HG03066 (cell line): ENCODE data around the gene TMEM150B.

Source experiments
- ATAC-seq: cut with Tn5 transposase; IDR thresholded peaks from one replicate; pipeline ENCODE4 v1.9.1; 2021; ENCODE audit warnings: low read depth; ENCODE audit not compliant: unreplicated experiment

The TMEM150B gene

DNA sequence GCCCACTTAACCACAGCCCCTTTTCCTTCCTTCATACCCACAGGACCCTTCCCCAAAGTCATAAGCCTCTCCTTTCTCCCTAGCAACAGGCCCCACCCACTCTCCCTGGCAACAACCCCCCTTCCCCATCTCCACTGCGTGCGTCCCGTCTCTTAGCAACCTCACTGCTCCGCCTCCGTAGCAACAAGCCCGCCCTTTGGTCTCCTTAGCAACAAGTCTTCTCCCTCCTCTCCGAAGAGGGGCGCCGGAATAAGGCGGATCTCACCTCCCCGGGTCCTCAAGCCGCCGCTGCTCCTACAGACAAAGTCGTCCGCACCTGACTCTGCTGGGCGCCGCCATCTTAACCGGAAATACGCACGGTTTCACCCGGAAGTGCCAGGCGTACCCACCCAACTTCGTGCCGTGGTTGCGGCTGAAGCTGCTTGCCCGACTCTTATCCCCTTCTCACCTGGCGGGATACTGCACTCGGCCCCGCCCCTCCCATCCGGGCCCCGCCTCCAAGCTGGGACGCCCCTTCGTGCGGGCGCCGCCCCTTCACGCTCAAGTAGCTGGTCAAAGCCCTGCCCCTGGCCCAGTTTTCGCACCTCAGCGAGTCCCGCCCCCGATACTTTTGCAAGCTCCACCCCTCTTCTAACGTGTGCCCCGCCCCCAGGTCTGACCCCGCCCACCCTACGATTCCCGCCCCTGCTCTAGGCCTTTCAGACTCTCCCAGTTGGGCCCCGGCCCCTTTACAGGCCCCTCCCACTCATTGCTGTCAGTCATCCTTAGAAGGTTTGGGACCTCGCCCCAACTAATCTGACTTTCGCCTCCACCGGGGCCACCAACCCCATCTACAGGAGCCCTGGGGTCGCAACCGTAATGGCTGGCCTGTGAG, 45.1 kb downstream of the TMEM150B start, which contains the start of gene HSPBP1:
TSS of gene HSPBP1 (minus strand) at position 341 of the 874 bp plus-strand sequence. CDS start 502 bp downstream, outside the sequence.
- peak; percentile 64 for ATAC-seq

DNA sequence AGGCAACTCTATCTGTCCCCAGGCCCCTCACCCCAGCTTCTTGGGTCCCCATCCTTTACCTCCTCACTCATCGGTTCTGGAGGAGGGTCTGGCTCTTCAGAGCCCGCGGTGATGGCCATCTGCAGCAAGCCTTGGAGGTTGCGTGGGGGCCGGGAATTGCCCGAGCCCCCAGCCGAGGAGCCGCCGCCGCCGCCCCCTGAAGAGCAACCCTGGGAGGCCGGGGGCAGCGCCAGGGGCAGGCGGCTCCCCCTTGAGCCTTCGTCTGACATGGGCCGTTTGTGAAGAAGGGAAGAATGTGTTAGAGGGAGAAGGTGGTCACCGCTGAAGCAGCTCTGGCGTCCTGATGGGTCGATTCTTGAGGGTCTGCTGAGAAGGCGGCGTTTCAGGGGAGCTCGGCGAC, 45.8 kb downstream of the TMEM150B start:
- ATAC-seq: no peak

DNA sequence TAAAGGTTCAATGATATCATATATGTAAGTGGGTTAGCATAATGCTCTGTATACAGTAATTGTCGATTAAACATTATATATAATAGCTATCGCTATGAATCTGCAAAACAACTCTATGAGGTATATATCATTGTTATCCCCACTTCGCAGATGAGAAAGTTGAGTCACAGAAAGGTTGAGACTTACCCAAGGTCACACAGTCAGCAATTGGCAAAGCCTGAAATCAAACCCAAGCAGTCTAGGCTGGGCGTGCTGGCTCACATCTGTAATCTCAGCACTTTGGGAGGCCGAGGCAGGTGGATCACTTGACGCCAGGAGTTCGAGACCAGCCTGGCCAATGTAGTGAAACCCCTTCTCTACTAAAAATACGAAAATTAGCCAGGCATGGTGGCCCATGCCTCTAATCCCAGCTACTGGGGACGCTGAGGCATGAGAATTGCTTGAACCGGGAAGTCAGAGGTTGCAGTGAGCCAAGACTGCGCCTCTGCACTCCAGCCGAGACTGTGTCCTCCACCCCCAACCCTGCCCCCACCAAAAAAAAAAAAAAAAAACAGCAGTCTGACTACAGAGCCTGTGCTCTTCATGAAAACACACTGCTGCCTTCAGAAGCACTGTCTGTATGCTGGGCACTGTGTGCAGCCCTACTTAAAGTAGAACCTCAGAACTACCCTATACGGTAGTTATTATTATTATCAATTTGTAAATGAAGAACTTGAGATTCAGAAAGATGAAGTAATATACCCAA, 46.6 kb downstream of the TMEM150B start:
- no peak for ATAC-seq

DNA sequence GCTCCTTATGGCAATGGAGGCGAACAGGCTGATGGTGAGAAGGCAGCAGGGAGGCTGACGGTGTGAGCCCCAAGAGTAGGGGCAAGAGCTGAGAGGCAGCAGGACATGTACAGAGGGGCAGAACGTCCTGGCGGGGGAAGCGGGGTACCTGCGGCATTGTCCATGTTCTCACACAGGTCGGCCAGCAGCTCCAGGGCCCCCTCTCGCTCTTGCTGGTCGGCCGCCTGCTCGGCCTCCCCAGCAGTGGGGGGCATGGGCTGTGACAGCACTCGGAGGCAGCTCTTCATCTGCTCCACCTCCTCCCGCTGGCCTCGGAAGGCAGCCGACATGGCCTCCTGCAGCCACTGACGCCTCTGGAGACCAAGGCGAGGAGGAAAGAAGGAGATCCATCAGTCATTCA, 47.6 kb downstream of the TMEM150B start:
- no peak for ATAC-seq

DNA sequence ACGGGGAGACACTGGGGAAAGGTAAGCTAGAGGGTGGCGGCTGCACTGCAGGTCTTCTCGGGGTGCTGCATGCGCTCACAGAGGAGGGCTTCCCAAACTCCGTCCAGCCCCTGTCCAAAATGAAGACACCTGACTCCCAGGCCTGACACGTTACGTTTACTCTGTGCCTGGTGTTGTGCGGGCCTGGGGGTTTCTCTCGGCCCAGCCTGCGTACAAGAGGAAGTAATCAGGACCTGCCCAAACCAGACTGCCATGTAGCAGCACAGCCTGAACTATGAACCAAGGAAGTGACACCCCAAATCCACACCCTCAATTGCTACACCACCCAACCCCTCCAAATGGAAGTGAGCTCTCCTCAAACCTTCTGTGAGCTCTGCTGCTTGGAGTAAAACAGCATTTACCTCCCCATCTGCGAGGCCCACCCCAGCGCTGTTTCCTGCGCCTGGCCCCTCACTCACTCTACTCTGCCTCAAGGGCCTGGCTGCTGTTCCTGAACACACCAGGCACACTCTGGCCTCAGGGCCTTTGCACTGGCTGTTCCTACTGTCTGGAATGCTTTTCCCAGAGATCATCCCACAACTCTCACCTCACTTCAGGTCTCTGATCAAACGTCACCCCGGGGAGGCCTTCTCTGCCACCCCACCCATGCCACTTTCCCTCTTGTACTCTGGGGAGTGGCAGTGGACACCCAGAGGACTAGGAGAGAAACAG, 48.3 kb downstream of the TMEM150B start:
- ATAC-seq: no peak

DNA sequence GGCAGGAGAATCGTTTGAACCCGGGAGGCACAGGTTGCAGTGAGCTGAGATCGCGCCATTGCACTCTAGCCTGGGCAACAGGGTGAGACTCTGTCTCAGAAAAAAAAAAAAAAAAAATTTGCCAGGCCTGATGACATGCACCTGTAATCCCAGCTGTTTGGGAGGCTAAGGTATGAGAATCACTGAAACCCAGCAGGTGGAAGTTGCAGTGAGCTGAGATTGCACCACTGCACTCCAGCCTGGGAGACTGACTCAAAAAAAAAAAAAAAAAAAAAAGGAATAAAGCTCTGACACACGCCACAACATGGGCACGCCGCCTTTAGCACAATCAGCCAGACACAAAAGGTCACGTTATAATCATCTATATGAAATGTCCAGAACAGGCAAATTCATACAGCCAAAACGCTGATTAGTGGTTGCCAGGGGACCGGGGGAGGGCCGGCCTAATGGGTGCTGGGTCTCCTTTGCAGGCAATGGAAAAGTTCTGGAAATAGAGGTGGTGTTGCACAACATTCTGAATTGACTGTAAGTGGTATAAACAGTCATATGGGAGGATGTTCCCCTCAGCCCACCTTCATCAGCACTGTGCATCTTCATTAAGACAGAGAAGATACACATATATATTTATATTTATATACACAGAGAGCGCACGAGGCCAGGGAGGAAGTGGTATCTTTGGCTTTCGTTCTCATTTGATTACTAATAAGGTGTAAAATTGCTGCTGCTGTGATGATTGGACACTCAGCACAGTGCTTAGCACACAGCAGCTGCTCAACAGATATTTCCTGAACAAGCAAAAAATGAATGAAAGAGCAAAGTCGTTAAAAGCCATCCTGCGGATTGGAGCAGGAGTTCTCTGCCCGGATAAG, 49.1 kb downstream of the TMEM150B start:
- ATAC-seq: no peak

DNA sequence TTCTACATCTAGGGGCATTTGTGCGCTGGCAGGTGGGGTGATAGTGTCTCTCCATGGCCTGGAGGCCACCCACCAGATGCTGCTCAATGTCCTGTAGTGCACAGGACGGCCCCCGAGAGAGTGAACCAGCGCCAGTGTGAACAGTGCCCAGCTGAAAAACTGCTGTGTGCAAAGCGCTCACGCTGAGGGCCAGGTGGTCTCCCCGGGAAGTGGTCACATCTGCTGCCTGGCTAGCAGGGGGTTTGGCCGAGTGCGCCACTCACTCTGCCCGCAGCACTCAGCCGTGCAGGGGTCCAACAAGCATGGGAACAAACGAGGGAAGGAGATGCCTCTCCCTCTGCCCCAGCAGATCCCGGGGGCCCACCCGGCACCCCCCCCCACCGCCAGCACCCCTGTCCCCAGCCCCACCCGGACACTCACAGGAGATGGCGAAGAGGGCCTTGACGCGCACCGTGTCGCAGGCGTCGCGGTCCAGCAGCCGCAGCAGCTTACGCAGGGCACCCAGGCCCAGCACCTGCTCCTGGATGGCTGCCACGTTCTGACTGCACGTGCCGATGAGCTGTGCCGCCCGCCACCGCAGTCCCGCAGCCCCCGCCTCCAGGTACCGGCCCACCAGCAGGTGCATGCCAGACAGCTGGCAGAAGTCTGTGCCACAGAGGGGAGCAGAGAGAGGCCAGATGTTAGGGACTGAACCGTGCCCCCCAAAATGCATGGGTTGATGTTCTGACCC, 51.0 kb downstream of the TMEM150B start:
- ATAC-seq: no peak

DNA sequence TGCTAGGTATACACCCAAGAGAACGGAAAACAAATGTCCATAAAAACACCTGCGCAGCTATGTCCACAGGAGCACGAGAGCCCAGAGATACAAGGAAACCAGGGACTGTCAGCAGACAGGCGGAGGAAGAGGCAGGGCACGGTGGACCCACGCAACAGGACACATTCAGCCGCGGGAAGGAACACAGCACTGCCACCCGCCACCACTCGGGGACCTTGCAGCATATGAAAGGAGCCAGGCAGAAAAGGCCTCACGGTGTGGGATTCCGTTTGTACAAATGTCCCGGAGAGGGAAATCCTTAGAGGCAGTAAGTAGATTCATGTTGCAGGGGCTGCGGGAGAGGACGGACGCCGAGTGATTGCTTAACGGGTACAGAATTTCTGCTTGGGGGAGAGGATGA, 53.0 kb downstream of the TMEM150B start:
- no peak for ATAC-seq

DNA sequence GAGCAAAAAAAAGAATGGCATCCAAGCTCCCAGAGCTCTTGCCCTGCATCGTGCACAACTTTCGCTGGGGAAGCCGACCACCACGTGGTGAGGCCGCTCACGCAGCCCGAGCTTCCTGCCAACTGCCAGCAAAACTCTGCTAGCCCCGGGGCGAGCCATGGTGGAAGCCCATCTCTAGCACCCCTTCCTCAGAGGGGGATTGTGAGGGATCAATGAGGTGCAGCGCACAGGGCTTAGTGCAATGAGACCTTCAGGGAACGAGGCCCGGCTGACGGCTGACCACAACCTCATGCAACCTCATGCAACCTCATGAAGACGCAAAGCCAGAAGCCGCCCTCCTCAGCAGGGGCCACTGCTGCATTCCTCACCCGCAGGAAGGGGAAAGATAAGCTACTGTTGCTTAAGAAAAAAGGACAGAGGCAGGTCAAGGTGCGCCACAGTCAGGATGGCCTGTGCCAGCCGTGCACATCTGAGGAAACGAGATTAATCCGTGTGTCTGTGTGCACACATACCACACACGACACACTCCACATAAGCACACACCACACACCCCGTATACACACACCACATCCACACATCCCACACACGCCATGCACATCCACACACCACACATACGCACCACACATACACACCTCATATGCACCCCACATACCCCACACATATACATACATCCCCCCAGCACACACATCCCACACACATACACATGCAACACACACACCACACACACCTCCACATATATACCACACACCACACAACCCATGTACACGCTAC, 54.8 kb downstream of the TMEM150B start:
- ATAC-seq: no peak

DNA sequence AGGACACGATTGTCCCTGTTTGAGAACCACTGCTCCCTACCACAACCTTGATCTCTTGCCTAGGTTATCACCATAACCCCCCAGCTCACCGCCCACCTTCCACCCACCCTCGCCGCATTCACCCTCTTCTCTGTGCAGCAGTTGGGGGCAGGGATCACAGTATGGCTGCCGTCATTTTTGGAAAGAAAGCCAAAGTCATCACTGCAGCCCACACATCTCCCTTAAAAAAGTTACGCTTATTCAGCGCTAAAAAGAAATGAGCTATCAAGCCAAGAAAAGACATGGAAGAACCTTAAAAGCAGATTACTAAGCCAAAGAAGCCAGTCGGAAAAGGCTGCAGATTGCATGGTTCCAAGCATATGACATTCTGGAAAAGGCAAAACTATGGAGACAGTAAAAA, 55.8 kb downstream of the TMEM150B start:
- no peak for ATAC-seq

DNA sequence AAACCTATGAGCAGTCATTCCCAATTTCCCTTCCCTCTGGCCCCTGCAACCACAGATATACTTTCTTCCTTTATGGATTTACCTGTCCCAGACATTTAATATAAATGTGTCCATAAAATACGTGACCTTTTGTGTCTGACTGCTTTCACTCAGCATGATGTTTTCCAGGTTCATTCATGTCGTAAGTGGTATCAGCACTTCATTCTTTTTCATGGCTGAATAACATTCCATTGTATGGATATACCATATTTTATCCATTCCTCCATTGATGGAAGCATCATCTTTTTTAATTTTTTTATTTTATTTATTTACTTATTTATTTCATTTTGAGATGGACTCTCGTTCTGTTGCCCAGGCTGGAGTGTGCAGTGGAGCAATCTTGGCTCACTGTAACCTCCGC, 58.3 kb downstream of the TMEM150B start:
- ATAC-seq: no peak

DNA sequence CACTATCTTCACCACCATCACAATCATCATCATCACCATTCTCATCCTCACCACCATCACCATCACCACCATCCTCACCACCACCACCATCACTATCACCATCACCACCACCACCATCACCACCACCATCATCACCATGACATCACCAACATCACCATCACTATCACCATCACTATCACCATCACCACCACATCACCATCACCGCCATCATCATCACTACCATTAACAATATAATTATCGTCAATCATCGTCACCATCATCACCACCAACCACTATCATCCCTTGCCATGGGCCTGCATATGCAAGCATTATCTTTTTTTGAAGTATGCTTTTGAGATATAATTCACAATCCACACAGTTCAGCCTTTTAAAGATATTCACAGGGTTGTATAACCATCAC, 58.7 kb downstream of the TMEM150B start:
- ATAC-seq: no peak

DNA sequence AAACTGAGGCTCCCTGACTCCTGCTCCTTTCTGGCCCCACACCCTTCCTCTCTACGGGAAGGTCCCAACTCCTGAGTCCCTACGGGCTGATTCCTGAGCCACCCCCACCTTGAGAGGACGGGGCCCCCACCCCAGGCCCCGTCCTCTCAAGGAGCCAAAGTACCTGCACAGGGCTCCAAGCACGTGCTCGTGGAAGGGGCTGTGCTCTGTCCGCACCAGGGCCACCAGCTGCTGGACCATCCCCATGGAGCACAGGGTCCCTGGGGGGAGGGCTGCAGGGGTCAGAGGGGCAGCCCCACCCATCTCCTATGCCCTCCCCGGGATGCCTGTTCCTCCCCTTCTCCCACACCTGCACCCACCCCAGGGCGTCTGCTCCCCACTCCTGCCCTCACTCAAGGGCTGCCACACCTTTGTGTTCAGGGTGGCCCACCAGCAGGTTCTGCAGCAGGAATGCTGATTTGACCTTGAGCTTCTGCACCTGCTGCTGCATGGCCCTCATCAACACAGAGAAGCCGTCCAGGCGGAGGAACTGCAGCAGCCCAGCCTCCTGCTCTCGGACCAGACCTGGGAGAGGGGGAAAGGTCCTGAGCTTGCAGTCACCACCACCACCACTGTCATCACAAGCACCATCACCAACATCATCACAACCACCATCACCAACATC, 59.3 kb downstream of the TMEM150B start:
- no peak for ATAC-seq

DNA sequence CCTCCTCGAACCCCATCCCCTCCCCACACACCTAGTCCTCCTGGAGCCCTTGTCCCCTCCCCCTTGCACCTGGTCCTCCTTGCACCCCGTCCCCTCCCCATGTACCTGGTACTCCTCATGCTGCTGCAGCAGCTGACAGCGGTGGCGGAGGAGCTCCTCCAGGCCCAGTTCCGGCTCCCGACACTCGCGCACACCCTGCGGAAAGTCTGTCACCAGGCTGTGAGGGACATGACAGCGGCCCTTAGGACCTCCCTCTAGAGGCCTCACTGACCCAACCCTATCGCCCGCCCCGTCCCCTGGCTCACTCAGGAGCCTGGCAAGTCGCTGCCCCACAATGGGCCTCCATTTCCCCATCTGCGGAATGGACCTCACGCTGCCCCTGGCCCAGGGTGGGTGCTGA, 60.0 kb downstream of the TMEM150B start:
- no peak for ATAC-seq

DNA sequence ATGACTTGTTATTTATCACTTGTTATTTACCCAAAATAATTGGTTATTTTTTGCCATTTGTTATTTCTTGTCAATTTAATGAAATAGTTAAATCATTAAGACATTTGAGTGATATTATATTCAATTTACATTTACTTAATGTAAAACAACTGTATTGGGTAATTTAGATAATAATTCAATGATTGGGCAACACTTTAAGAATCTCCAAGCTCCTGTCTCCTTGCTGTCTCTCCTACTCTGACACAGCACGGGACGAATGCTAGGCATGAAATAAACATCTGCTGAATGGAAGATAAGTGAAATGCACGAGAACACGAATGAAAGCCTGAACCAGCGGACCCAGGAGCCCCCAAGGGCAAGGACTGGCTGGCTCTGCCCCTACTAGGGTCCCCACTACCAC, 60.6 kb downstream of the TMEM150B start:
- no peak for ATAC-seq
